Activated T-helper 1 cell treated with anti-CD3 and anti-CD28 coated beads, Interleukin-2, amount 50 U/mL, for 16 hours (primary cell): ENCODE results near the gene MED22.
"Not testable (repeated sequence)": the region's sequence is repeated elsewhere in the genome, so short reads cannot be mapped to it uniquely, and the experiment has no call there.

Experiments
- DNase-seq, 2 donors: peaks; one replicate each; pipeline ENCODE4 v3.0.0-alpha.2; 2020; ENCODE audit warnings: low read depth in 1 of 2, low spot score in 1 of 2

Gene MED22

DNA sequence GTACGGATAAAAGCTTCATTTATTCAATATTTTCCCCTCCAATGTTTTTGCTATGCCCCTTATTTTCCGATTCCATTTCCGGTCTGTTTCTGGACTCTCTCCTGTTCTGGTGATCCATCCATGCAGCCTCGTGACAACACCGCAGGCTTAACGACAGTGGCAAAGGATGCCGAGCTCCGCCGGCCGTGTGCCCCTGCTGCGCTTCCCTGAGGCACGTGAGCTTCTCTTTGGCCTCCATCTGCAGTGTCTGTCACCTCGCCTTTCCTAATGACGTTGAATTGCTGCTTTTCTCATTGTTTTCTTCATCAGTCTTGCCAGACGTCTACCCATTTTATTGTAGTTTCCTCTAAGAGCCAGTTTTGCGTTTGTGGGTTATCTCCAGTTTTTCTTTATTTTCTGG, 40.6 kb downstream of the MED22 start:
- no peak for DNase-seq

DNA sequence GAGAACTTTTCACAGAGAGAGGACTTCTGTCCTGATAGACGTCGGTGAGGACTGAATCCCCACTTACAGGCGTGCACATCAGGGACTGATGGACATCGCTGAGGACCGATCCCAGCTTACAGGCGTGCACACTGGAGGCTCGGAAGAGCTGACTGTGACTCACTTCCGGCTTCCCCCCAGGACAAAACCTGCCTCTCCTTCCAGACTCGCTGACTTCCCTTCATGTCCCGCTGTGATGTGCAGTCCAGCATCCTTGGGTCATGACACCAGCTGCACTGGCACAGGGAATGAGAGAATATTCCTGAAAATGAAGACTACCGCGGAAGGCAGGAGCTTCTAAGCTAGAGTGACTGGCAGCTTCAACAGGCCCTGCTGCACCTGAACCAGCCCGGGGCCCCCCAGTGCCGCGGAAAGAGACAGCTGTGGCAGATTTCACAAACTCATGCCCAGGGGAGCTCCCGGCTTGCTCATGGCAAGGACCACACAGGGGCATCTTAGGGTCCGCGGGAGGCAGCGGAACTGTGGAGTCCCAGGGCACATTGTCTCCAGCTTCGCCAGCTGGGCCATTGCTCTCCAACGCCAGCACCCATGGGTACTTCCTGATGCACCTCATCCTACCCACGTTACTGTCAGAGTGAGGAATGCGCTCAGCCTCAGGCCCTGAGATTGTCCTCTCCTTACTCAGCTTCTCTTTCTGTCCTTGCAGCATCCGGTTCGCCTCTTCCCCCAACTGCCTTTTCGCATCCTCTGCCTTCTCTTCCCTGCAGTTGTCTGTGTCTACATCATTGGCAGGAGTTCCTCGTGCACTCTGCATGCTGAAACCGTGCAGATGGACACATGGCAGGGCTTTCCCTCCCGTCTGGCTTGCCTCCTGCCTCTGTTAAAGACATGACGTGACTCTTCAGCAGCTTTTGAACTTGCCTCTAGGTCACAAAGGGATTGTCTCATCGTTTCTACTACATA, 41.4 kb downstream of the MED22 start:
- no peak for DNase-seq

- no peak for DNase-seq
Observed at GRCh38 chr9:133305731-133306130, 42.2 kb downstream of the MED22 start.

GRCh38 chr9:133304477-133305377, 43.2 kb downstream of the MED22 start:
- DNase-seq: no peak

- DNase-seq: no peak
Observed at GRCh38 chr9:133304158-133304470, 43.8 kb downstream of the MED22 start.

DNA sequence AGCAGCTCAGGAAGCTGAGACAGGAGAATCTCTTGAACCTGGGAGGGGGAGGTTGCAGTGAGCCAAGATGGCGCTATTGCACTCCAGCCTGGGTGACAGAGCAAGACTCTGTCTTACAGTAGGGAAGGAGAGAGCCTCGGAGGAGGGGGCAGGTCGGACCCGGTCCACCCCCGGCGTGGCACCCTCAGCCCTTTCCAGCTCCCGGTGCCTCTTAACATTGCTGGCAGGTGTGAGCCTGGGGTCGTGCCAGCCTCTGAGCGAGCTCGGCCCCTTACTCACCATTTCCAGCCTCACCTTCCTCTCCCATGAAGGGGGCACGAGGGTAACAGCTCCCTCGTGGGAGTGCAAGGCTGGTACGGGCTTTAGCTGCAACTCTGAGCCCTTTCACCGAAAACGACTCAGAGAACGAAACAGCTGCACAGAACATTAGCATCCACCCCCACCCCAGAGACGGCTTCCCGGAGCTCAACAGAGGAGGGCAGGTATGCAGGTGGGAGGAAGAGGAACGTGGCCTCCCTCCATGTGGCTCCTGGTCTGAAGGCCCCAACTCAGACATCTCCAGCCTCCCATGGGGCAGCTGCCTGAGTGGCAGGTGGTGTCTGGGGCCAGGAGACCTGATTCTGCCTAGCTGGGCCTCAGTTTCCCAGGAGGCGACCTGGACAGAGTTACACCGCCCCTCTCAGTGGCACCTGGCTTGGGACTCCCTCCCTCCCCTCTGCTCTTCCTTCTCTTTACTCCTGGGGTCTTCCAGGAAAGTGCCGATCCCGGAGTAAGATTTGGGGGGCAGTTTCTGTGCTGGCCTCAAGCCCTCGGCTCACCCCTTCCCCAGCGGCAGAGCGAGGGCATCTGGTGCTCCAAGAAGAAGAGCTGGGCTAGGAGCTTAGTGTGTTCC, 44.4 kb downstream of the MED22 start:
- DNase-seq: no peak

DNA sequence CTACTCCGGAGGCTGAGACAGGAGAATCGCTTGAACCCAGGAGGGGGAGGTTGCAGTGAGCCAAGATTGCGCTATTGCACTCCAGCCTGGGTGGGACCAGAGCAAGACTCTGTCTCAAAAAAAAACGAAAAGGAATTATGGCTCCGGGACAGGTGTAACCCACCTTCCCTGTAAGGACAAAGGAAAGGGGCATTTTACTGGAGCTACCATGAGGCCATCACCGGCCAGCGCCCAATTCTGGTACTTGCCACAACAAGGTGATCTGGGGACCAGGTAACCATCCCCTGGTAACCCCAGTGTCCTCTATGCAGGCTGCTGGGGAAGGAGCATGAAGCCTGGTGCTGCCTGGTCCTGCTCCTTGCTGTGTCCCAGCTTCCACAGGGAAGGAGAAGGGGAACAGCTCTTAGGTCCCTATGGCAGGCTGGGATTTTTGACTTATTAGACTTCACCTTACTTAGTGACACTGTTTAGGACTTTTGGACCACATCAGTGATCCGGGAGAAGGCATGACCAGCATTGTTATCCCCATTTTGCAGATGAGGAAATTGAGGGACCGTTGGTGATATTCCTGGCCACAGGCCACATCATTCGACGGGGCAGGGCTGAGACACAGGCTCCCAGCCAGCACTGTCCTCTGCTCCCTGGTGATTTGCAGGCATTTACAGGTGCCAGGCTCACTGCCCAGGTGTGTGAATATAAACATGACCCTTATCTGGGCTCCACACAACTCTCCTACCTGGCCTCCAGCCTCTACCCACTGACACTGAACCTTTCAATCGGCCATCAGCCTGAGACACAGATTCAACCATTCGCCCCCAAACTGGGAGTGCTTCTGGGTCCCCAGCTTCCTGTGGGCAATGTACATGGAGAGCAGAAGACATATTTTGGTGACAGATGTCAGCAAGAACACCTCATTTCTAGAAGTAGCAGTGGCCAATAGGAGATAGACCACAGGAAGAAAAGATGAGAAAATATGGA, 46.4 kb downstream of the MED22 start:
- no peak for DNase-seq

DNA sequence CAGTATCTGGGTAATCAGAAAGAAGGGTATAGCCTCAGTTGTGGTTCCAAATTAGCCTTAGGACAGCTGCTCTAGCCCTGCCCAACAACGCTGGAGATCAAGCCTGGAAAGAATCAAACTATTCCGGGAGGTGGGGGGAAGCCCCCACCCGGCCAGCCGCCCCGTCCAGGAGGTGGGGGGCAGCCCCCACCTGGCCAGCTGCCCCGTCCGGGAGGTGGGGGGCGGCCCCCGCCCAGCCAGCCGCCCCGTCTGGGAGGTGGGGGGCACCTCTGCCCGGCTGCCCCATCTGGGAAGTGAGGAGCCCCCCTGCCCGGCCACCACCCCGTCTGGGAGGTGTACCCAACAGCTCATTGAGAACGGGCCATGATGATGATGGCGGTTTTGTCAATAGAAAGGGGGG, 47.9 kb downstream of the MED22 start:
- DNase-seq: not testable (repeated sequence)

- no peak for DNase-seq
Observed at GRCh38 chr9:133294257-133294656, 53.7 kb downstream of the MED22 start.

DNA sequence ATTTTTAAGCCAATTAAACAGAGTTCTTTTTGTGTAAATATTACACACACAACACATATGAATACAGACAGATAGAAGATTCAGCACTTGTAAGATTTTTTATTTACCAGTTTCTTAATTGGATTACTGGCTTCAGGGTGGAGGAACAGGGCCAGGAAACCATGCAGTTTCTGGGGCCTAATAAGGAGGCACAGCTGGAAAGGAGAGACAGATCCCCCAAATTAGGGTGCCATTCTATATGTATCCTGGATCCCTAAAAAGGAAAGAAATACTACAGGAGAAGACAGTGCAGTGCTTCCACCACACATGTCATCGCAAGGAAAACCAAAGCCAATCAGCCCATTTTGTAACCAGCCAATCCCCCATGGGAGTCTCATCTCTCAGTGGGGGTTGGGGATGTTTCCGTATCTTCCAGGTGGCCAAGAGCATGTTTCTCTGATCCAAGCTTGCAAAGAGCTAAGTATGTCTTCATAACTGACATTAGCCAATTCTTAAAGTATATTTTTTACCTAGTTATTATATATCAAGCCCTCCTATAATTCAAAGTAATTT, 57.1 kb downstream of the MED22 start:
- no peak for DNase-seq
